GM21619 (cell line): ENCODE measurements around the gene EGFL7.

ENCODE experiments used
- ATAC-seq: cut with Tn5 transposase; IDR thresholded peaks from one replicate; pipeline ENCODE4 v1.9.1; 2021; ENCODE audit not compliant: unreplicated experiment

Gene EGFL7

GRCh38 chr9:136662656-136663581, at the start of gene EGFL7:
EGFL7 (plus strand) TSS chr9:136662916; CDS start chr9:136668283, 5,367 bp downstream.
- ATAC-seq: no peak

GRCh38 chr9:136613824-136614371, 48.8 kb upstream of the EGFL7 start:
- ATAC-seq: no peak

- no peak for ATAC-seq
Observed at GRCh38 chr9:136614372-136614922, 48.3 kb upstream of the EGFL7 start.

- ATAC-seq: no peak
Observed at GRCh38 chr9:136614967-136615623, 47.6 kb upstream of the EGFL7 start.

- ATAC-seq: no peak
Observed at GRCh38 chr9:136615631-136616306, 46.9 kb upstream of the EGFL7 start.

GRCh38 chr9:136616307-136616635, 46.4 kb upstream of the EGFL7 start:
- ATAC-seq: no peak

GRCh38 chr9:136616948-136617695, 45.6 kb upstream of the EGFL7 start:
- no peak for ATAC-seq

- no peak for ATAC-seq
Observed at GRCh38 chr9:136617746-136618579, 44.8 kb upstream of the EGFL7 start.

- no peak for ATAC-seq
Observed at GRCh38 chr9:136618580-136619547, 43.9 kb upstream of the EGFL7 start.

- no peak for ATAC-seq
Observed at GRCh38 chr9:136619742-136620440, 42.8 kb upstream of the EGFL7 start.

GRCh38 chr9:136620441-136621018, 42.2 kb upstream of the EGFL7 start:
- ATAC-seq: no peak

- no peak for ATAC-seq
Observed at GRCh38 chr9:136621019-136621733, 41.5 kb upstream of the EGFL7 start.

- ATAC-seq: no peak
Observed at GRCh38 chr9:136621734-136622093, 41.0 kb upstream of the EGFL7 start.

GRCh38 chr9:136622538-136622948, 40.2 kb upstream of the EGFL7 start:
- ATAC-seq: no peak

- no peak for ATAC-seq
Observed at GRCh38 chr9:136623016-136623841, 39.5 kb upstream of the EGFL7 start.

GRCh38 chr9:136623842-136624183, 38.9 kb upstream of the EGFL7 start:
- no peak for ATAC-seq
